Measurements from ENCODE around the gene LCE2A. TPM values are rescaled to one million over a fixed set of nuclear protein-coding genes. Genes with fewer than 3 reads are reported as not detected.

The LCE2A gene
- total RNA-seq (2014; rRNA removed; shearing (Covaris generic)) (not detected in 2 replicates), total RNA-seq (2022) (not detected in 2 replicates), Bru-seq, nascent RNA (not detected), BruChase-seq, experiment 1, labeled RNA remaining after a 6-hour chase (not detected), BruChase-seq, experiment 2, labeled RNA remaining after a 2-hour chase (not detected)
- long read RNA-seq: 0 reads

- no peaks in the 10 kb centered on the region for H3K36me3 ChIP-seq (ENCODE audit: insufficient read depth, low read length)
- no peak for DNase-seq (ENCODE audit: low spot score)
- intact Hi-C loops (cut with micrococcal nuclease; ENCODE audit: unreplicated experiment): no loop called here
- no peaks in the 10 kb centered on the region for H3K9me2 ChIP-seq (ENCODE audit: insufficient read depth, low read length)
- no peak within 1 kb of the TSS for H3K4me2 ChIP-seq (ENCODE audit: low read length)
- no peaks in the 10 kb centered on the region for H3K9me3 ChIP-seq (ENCODE audit: low read length)
- no peaks in the 10 kb centered on the region for H3K4me1 ChIP-seq (ENCODE audit: insufficient read depth, low read length, poor library complexity, severe bottlenecking)
- no peak within 1 kb of the TSS for H2AFZ ChIP-seq (ENCODE audit: low read length)
- H3K4me3 ChIP-seq (ENCODE audit: low read depth, low read length, poor library complexity, severe bottlenecking): no peak within 1 kb of the TSS
- CTCF ChIA-PET (ENCODE audit: unreplicated experiment): no interaction called here
- H3K79me2 ChIP-seq (ENCODE audit: insufficient read depth, low read depth, low read length): no peaks in the 10 kb centered on the region
- H4K20me1 ChIP-seq (ENCODE audit: insufficient read depth, low read length): no peaks in the 10 kb centered on the region
- no peak within 1 kb of the TSS for H3K27ac ChIP-seq (ENCODE audit: low read depth, low read length, poor library complexity, severe bottlenecking)
- TF ChIP-seq CTCF (conservative IDR thresholded peaks at IDR 0.05; ENCODE audit: low read length) (no peak), EZH2phosphoT487 (IDR thresholded peaks at IDR 0.05; ENCODE audit: borderline replicate concordance, low read depth, low read length) (no peak)
- no TSS peak for BruUV-seq (replicated peaks)
- POLR2A ChIA-PET: interaction anchor here (1.1 kb wide), 1 partner anchor 10 kb away, joined by 3 read pairs; no protein-coding TSS in a partner anchor
These were observed at the start of gene LCE2A for GRCh38 chr1:152697701-152698600. TSS of gene LCE2A (plus strand) at chr1:152698345. CDS start at chr1:152698902, 557 bp downstream.

GRCh38 chr1:152654110-152654509 lies 44.0 kb upstream of the LCE2A start:
- no peaks in the 10 kb centered on the region for H4K20me1 ChIP-seq (ENCODE audit: insufficient read depth, low read length)
- H3K4me3 ChIP-seq (ENCODE audit: low read depth, low read length, poor library complexity, severe bottlenecking): no peak overlapping the region
- peak; percentile 55 for DNase-seq (ENCODE audit: low spot score)
- no peaks in the 10 kb centered on the region for H3K36me3 ChIP-seq (ENCODE audit: insufficient read depth, low read length)
- ChIA-PET CTCF (ENCODE audit: unreplicated experiment) (no interaction called here), POLR2A (no interaction called here)
- no peak overlapping the region for H3K27ac ChIP-seq (ENCODE audit: low read depth, low read length, poor library complexity, severe bottlenecking)
- H3K9me3 ChIP-seq (ENCODE audit: low read length): no peaks in the 10 kb centered on the region
- H3K79me2 ChIP-seq (ENCODE audit: insufficient read depth, low read depth, low read length): no peaks in the 10 kb centered on the region
- H3K4me2 ChIP-seq (ENCODE audit: low read length): no peak overlapping the region
- TF ChIP-seq CTCF (conservative IDR thresholded peaks at IDR 0.05; ENCODE audit: low read length): peak; percentile 92
- no peak for TF ChIP-seq EZH2phosphoT487 (IDR thresholded peaks at IDR 0.05; ENCODE audit: borderline replicate concordance, low read depth, low read length)
- H3K9me2 ChIP-seq (ENCODE audit: insufficient read depth, low read length): no peaks in the 10 kb centered on the region
- no peak overlapping the region for H2AFZ ChIP-seq (ENCODE audit: low read length)
- H3K4me1 ChIP-seq (ENCODE audit: insufficient read depth, low read length, poor library complexity, severe bottlenecking): no peaks in the 10 kb centered on the region
- no TSS peak for BruUV-seq (replicated peaks)
- intact Hi-C loops (cut with micrococcal nuclease; ENCODE audit: unreplicated experiment): no loop called here

- no peak overlapping the region for H2AFZ ChIP-seq (ENCODE audit: low read length)
- H3K4me1 ChIP-seq (ENCODE audit: insufficient read depth, low read length, poor library complexity, severe bottlenecking): no peaks in the 10 kb centered on the region
- ChIA-PET CTCF (ENCODE audit: unreplicated experiment) (no interaction called here), POLR2A (no interaction called here)
- H3K79me2 ChIP-seq (ENCODE audit: insufficient read depth, low read depth, low read length): no peaks in the 10 kb centered on the region
- TF ChIP-seq EZH2phosphoT487 (IDR thresholded peaks at IDR 0.05; ENCODE audit: borderline replicate concordance, low read depth, low read length) (no peak), CTCF (conservative IDR thresholded peaks at IDR 0.05; ENCODE audit: low read length) (no peak)
- H3K9me2 ChIP-seq (ENCODE audit: insufficient read depth, low read length): no peaks in the 10 kb centered on the region
- H3K4me3 ChIP-seq (ENCODE audit: low read depth, low read length, poor library complexity, severe bottlenecking): no peak overlapping the region
- intact Hi-C loops (cut with micrococcal nuclease; ENCODE audit: unreplicated experiment): no loop called here
- H3K9me3 ChIP-seq (ENCODE audit: low read length): no peaks in the 10 kb centered on the region
- no TSS peak for BruUV-seq (replicated peaks)
- no peak overlapping the region for H3K4me2 ChIP-seq (ENCODE audit: low read length)
- H3K27ac ChIP-seq (ENCODE audit: low read depth, low read length, poor library complexity, severe bottlenecking): no peak overlapping the region
- H3K36me3 ChIP-seq (ENCODE audit: insufficient read depth, low read length): no peaks in the 10 kb centered on the region
- no peaks in the 10 kb centered on the region for H4K20me1 ChIP-seq (ENCODE audit: insufficient read depth, low read length)
- DNase-seq (ENCODE audit: low spot score): no peak
These were observed 41.7 kb upstream of the LCE2A start for GRCh38 chr1:152656459-152656858.

Data from OCI-LY7 (cell line).